Measurements from ENCODE around the gene MCRIP2. TPM values are rescaled to one million over a fixed set of nuclear protein-coding genes. Genes with fewer than 3 reads are reported as not detected.

The MCRIP2 gene
- total and polyA plus RNA-seq, 4 experiments from 2014 or later = 28.3 to 45.5 (median 32.5) TPM

GRCh38 chr16:671353-672131 is 29.9 kb downstream of the MCRIP2 start:
- no peaks in the 10 kb centered on the region for H3K9me3 ChIP-seq (ENCODE audit: control insufficient read depth in 1 of 2, low read length in 2 of 2)
- H3K9me3 Mint-ChIP-seq = no peaks in the 10 kb centered on the region
- H3K27ac Mint-ChIP-seq = no peak overlapping the region
- DNase-seq = no peak
- H3K4me1 Mint-ChIP-seq = peaks cover 5 to 29% (median 10%) of the 10 kb centered on the region in 4 donors
- no peaks in the 10 kb centered on the region for H3K27me3 ChIP-seq (ENCODE audit: insufficient read depth, low read length)
- peaks cover 25% of the 10 kb centered on the region for H3K36me3 ChIP-seq (ENCODE audit: insufficient read depth, low read length)
- H3K36me3 Mint-ChIP-seq = peaks cover 0 to 16% of the 10 kb centered on the region in 2 donors
- H3K4me1 ChIP-seq (ENCODE audit: insufficient read depth, low read length) = peaks cover 29% of the 10 kb centered on the region
- ChIA-PET POLR2A (ENCODE audit: partially characterized antibody) (interaction anchor here (1.1 to 5.3 kb wide), 6 partner anchors 9 to 24 kb away, joined by 3 to 22 read pairs (median 7); partner anchors contain the start of genes JMJD8, STUB1 and WDR24), CTCF (ENCODE audit: partially characterized antibody) (no interaction called here)
- H3K27ac ChIP-seq (ENCODE audit: low read depth, low read length) = no peak overlapping the region
- no peak overlapping the region for H3K4me3 Mint-ChIP-seq
- H3K27me3 Mint-ChIP-seq = no peaks in the 10 kb centered on the region
- no peak overlapping the region for H3K4me3 ChIP-seq (ENCODE audit: low read length in 2 of 2)
- intact Hi-C loops (cut with micrococcal nuclease) = no loop called here

DNA sequence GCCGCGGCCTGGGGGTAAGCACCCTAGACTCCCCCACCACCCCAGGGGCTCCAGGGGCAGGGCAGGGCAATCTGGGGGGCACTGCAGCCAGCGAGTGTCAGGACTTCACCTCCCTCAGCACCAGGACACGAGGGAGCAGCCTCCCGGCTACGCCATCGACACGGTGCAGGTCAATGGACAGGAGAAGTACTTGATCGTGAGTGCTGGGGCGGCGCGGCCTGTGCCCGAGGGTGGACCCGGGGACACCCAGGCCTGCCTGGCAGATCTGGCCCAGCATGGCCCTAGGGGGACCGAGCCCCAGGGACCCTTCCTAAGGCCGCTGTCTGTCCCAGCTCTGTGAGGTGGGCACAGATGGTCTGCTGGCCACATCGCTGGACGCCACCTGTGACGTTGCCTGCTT is 30.7 kb downstream of the MCRIP2 start:
- Mint-ChIP-seq H3K27me3 (no peaks in the 10 kb centered on the region), H3K9me3 (no peaks in the 10 kb centered on the region), H3K4me3 (no peak overlapping the region), H3K27ac (no peak overlapping the region), H3K4me1 (peaks cover 5 to 28% (median 15%) of the 10 kb centered on the region in 4 donors), H3K36me3 (peaks cover 0 to 18% of the 10 kb centered on the region in 2 donors)
- intact Hi-C loops (cut with micrococcal nuclease) = no loop called here
- peaks cover 25% of the 10 kb centered on the region for H3K4me1 ChIP-seq (ENCODE audit: insufficient read depth, low read length)
- CTCF ChIA-PET (ENCODE audit: partially characterized antibody) = no interaction called here
- no peaks in the 10 kb centered on the region for H3K9me3 ChIP-seq (ENCODE audit: control insufficient read depth in 1 of 2, low read length in 2 of 2)
- POLR2A ChIA-PET (ENCODE audit: partially characterized antibody) = interaction anchor here (1.1 to 5.3 kb wide), 4 partner anchors 8 to 23 kb away, joined by 3 to 22 read pairs (median 8); partner anchors contain the start of genes STUB1 and WDR24
- no peaks in the 10 kb centered on the region for H3K27me3 ChIP-seq (ENCODE audit: insufficient read depth, low read length)
- DNase-seq = no peak
- no peak overlapping the region for H3K4me3 ChIP-seq (ENCODE audit: low read length in 2 of 2)
- peaks cover 25% of the 10 kb centered on the region for H3K36me3 ChIP-seq (ENCODE audit: insufficient read depth, low read length)
- H3K27ac ChIP-seq (ENCODE audit: low read depth, low read length) = no peak overlapping the region

GRCh38 chr16:672851-673250 is 31.2 kb downstream of the MCRIP2 start:
- Mint-ChIP-seq H3K27me3 (no peaks in the 10 kb centered on the region), H3K9me3 (no peaks in the 10 kb centered on the region), H3K4me1 (peaks cover 2 to 23% (median 13%) of the 10 kb centered on the region in 4 donors), H3K36me3 (peaks cover 0 to 18% of the 10 kb centered on the region in 2 donors), H3K27ac (peak overlapping the region in 1 of 7 donors; percentile 42), H3K4me3 (no peak overlapping the region)
- DNase-seq = no peak
- Histone ChIP-seq H3K4me1 (ENCODE audit: insufficient read depth, low read length) (peaks cover 20% of the 10 kb centered on the region), H3K36me3 (ENCODE audit: insufficient read depth, low read length) (peaks cover 25% of the 10 kb centered on the region), H3K9me3 (ENCODE audit: control insufficient read depth in 1 of 2, low read length in 2 of 2) (no peaks in the 10 kb centered on the region), H3K27me3 (ENCODE audit: insufficient read depth, low read length) (no peaks in the 10 kb centered on the region), H3K4me3 (ENCODE audit: low read length in 2 of 2) (no peak overlapping the region), H3K27ac (ENCODE audit: low read depth, low read length) (no peak overlapping the region)
- POLR2A ChIA-PET (ENCODE audit: partially characterized antibody) = interaction anchor here (1.0 to 5.3 kb wide), 2 partner anchors 14 to 22 kb away, joined by 3 to 22 read pairs; no protein-coding TSS in a partner anchor
- intact Hi-C loops (cut with micrococcal nuclease) = no loop called here
- CTCF ChIA-PET (ENCODE audit: partially characterized antibody) = no interaction called here

GRCh38 chr16:673399-673991 is 31.9 kb downstream of the MCRIP2 start:
- CTCF ChIA-PET (ENCODE audit: partially characterized antibody) = no interaction called here

DNA sequence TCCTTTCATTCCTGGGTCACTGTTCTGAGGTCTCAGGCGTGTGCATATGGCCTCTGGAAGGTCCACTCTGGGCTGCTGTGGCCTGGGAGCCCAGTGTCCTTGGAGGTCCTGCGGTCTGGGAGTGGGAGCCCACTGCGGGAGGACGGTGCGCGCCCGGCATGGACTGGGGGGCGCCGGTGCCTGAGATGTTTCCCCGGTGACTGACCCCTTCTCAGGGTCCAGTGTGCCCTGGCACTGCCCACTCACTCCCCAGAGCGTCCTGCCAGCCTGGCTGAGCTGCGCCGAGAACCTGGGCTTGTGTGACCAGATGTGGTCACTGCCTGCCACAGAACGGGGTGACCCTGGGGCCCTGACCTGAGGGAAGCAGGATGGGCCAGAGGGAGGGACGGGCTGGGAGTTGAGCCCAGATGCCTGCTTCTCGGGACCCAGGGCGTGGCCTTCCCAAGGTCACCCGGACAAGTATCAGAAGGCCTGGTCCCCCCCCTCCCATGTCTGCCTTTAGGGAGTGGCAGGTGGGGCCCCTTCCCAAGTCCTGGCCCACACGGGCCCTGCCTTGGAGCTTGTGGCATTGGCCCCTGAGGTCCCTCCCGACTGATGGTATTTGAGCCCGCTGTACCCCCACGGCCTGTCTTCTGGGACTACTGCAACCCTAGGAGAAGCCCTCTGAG is 32.7 kb downstream of the MCRIP2 start:
- Mint-ChIP-seq H3K9me3 (no peaks in the 10 kb centered on the region), H3K27me3 (no peaks in the 10 kb centered on the region), H3K27ac (peak overlapping the region in 2 of 7 donors; percentile 21 to 47), H3K4me3 (peak overlapping the region in 1 of 8 donors; percentile 64), H3K4me1 (peaks cover 4 to 25% (median 15%) of the 10 kb centered on the region in 4 donors), H3K36me3 (peaks cover 0 to 18% of the 10 kb centered on the region in 2 donors)
- peaks cover 25% of the 10 kb centered on the region for H3K36me3 ChIP-seq (ENCODE audit: insufficient read depth, low read length)
- H3K4me1 ChIP-seq (ENCODE audit: insufficient read depth, low read length) = peaks cover 19% of the 10 kb centered on the region
- H3K9me3 ChIP-seq (ENCODE audit: control insufficient read depth in 1 of 2, low read length in 2 of 2) = no peaks in the 10 kb centered on the region
- intact Hi-C loops (cut with micrococcal nuclease) = no loop called here
- no peak overlapping the region for H3K4me3 ChIP-seq (ENCODE audit: low read length in 2 of 2)
- H3K27me3 ChIP-seq (ENCODE audit: insufficient read depth, low read length) = no peaks in the 10 kb centered on the region
- no peak overlapping the region for H3K27ac ChIP-seq (ENCODE audit: low read depth, low read length)
- CTCF ChIA-PET (ENCODE audit: partially characterized antibody) = no interaction called here
- POLR2A ChIA-PET (ENCODE audit: partially characterized antibody) = interaction anchor here (1.0 to 5.3 kb wide), 4 partner anchors 10 to 32 kb away, joined by 5 to 22 read pairs (median 16); partner anchors contain the start of genes JMJD8, MCRIP2 and WDR24
- no peak for DNase-seq

More at GRCh38 chr16:673399-673991, 31.9 kb downstream of the MCRIP2 start:
- Histone ChIP-seq H3K4me3 (ENCODE audit: low read length in 2 of 2) (no peak overlapping the region), H3K36me3 (ENCODE audit: insufficient read depth, low read length) (peaks cover 25% of the 10 kb centered on the region), H3K27ac (ENCODE audit: low read depth, low read length) (no peak overlapping the region), H3K27me3 (ENCODE audit: insufficient read depth, low read length) (no peaks in the 10 kb centered on the region), H3K4me1 (ENCODE audit: insufficient read depth, low read length) (peaks cover 20% of the 10 kb centered on the region), H3K9me3 (ENCODE audit: control insufficient read depth in 1 of 2, low read length in 2 of 2) (no peaks in the 10 kb centered on the region)
- no peaks in the 10 kb centered on the region for H3K9me3 Mint-ChIP-seq
- no peak for DNase-seq
- no peak overlapping the region for H3K4me3 Mint-ChIP-seq
- H3K27me3 Mint-ChIP-seq = no peaks in the 10 kb centered on the region
- POLR2A ChIA-PET (ENCODE audit: partially characterized antibody) = interaction anchor here (0.9 to 5.3 kb wide), 3 partner anchors 11 to 22 kb away, joined by 3 to 22 read pairs (median 5); partner anchors contain the start of gene JMJD8
- intact Hi-C loops (cut with micrococcal nuclease) = no loop called here
- H3K27ac Mint-ChIP-seq = peak overlapping the region in 1 of 7 donors; percentile 10
- peaks cover 0 to 18% of the 10 kb centered on the region in 2 donors for H3K36me3 Mint-ChIP-seq
- peaks cover 2 to 23% (median 13%) of the 10 kb centered on the region in 4 donors for H3K4me1 Mint-ChIP-seq

- Histone ChIP-seq H3K9me3 (ENCODE audit: control insufficient read depth in 1 of 2, low read length in 2 of 2) (no peaks in the 10 kb centered on the region), H3K4me1 (ENCODE audit: insufficient read depth, low read length) (peaks cover 19% of the 10 kb centered on the region), H3K36me3 (ENCODE audit: insufficient read depth, low read length) (peaks cover 18% of the 10 kb centered on the region), H3K27me3 (ENCODE audit: insufficient read depth, low read length) (no peaks in the 10 kb centered on the region), H3K27ac (ENCODE audit: low read depth, low read length) (no peak within 1 kb of the TSS), H3K4me3 (ENCODE audit: low read length in 2 of 2) (peak within 1 kb of the TSS in 1 of 2 donors; percentile 24)
- CTCF ChIA-PET (ENCODE audit: partially characterized antibody) = interaction anchor here (1.6 kb wide), 1 partner anchor 37 kb away, joined by 5 read pairs; no protein-coding TSS in a partner anchor
- Mint-ChIP-seq H3K27ac (peak within 1 kb of the TSS in 2 of 7 donors; percentile 42 to 88), H3K27me3 (no peaks in the 10 kb centered on the region), H3K36me3 (peaks cover 0 to 13% of the 10 kb centered on the region in 2 donors), H3K4me3 (peak within 1 kb of the TSS in 5 of 8 donors; percentile 29 to 72 (median 48)), H3K9me3 (no peaks in the 10 kb centered on the region), H3K4me1 (peaks cover 5 to 30% (median 18%) of the 10 kb centered on the region in 4 donors)
- POLR2A ChIA-PET (ENCODE audit: partially characterized antibody) = interaction anchor here (0.9 to 5.3 kb wide), 8 partner anchors 9 to 50 kb away, joined by 3 to 22 read pairs (median 4); partner anchors contain the start of genes ANTKMT, JMJD8, MCRIP2 and WDR24
- no peak for DNase-seq
- intact Hi-C loops (cut with micrococcal nuclease) = no loop called here
These were observed 33.6 kb downstream of the MCRIP2 start, which contains the start of gene RHBDL1 for GRCh38 chr16:674968-675883. Gene RHBDL1, plus strand, starts transcription at chr16:675671. Its CDS starts 120 bp downstream, at chr16:675791.

All from CD4-positive, alpha-beta memory T cell (primary cell).